ENCODE data around the gene UBAP1L. TPM values are rescaled to one million over a fixed set of nuclear protein-coding genes. Genes with fewer than 3 reads are reported as not detected.
"Not testable (repeated sequence)": the region's sequence is repeated elsewhere in the genome, so short reads cannot be mapped to it uniquely, and the experiment has no call there.

Gene UBAP1L
- polyA plus RNA-seq, 1 experiment = 1.0 TPM

DNA sequence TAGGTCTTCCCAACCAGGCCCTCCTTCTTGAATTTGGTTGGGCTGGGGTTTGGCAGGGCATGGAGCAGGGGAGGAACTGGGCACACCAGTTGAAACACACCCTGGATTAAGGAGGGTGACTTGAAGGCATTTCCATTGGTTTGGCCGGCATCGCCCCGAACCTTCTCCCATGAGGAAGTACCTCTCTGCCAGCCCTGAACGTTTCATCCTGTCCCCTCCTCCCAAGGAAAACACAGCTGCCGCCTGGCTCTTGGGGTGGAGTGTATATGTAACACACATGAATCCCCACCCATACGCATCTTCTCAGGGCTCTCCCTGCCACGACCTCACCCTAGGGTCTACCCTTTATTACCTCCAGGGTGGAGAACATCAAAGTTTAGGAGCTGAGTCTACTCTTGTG lies 14.6 kb downstream of the UBAP1L start:
- POLR2A ChIA-PET = no interaction called here
- Histone ChIP-seq H3K27me3 (ENCODE audit: control insufficient read depth, insufficient read depth, low read length) (no peaks in the 10 kb centered on the region), H3K36me3 (ENCODE audit: control insufficient read depth, insufficient read depth, low read length) (peaks cover 15% of the 10 kb centered on the region), H3K4me3 (ENCODE audit: low read depth, low read length) (no peak overlapping the region)
- DNase-seq (ENCODE audit: low read depth) = no peak
- CTCF ChIA-PET = interaction anchor here (0.8 to 5.6 kb wide), 11 partner anchors 8 to 67 kb away, joined by 3 to 70 read pairs (median 7); partner anchors contain the start of gene UBAP1L
- TF ChIP-seq CTCF (IDR thresholded peaks at IDR 0.05; ENCODE audit: insufficient read depth, low read depth, low read length) = no peak

DNA sequence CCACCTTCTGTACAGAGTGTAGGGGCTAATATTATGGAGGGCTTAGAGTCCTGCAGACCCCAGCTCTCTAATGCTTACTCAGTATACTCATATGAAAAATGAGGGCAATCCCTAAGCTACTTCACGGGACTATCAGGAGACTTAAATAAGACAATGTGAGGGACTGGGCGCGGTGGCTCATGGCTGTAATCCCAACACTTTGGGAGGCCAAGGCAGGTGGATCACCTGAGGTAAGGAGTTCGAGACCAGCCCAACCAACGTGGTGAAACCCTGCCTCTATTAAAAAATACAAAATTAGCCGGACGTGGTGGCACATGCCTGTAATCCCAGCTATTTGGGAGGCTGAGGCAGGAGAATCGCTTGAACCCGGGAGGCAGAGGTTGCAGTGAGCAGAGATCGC lies 15.2 kb downstream of the UBAP1L start:
- H3K4me3 ChIP-seq (ENCODE audit: low read depth, low read length); POLR2A ChIA-PET; DNase-seq (ENCODE audit: low read depth); H3K27me3 ChIP-seq (ENCODE audit: control insufficient read depth, insufficient read depth, low read length): not testable (repeated sequence)
- peaks cover 12% of the 10 kb centered on the region for H3K36me3 ChIP-seq (ENCODE audit: control insufficient read depth, insufficient read depth, low read length)
- CTCF ChIA-PET = interaction anchor here (0.8 to 5.6 kb wide), 6 partner anchors 11 to 46 kb away, joined by 3 to 70 read pairs (median 14); partner anchors contain the start of gene UBAP1L

DNA sequence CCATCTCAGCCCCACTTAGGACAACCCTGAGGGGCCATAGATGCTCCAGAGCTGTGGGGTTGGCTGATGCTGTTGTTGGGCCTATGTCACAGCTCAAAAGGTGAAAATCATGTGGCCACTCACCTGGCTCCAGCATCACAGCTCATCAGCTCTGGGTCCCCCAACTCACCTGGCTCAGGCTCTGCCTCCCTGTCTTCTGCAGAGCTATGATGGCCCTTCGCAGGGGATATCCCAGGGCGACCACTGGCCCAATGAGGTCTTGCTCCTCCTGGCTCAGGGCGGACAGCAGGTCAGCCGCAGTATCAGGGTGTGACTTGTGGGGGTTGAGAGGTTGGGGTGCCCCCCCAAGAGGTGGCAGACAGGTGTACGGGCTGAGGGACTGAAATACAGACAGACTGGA lies 15.7 kb downstream of the UBAP1L start:
- no peak for DNase-seq (ENCODE audit: low read depth)
- peaks cover 12% of the 10 kb centered on the region for H3K36me3 ChIP-seq (ENCODE audit: control insufficient read depth, insufficient read depth, low read length)
- CTCF ChIA-PET = interaction anchor here (0.8 to 5.6 kb wide), 2 partner anchors 21 to 46 kb away, joined by 3 to 70 read pairs; no protein-coding TSS in a partner anchor
- no peak overlapping the region for H3K4me3 ChIP-seq (ENCODE audit: low read depth, low read length)
- POLR2A ChIA-PET = no interaction called here
- no peaks in the 10 kb centered on the region for H3K27me3 ChIP-seq (ENCODE audit: control insufficient read depth, insufficient read depth, low read length)
- no peak for TF ChIP-seq CTCF (IDR thresholded peaks at IDR 0.05; ENCODE audit: insufficient read depth, low read depth, low read length)

DNA sequence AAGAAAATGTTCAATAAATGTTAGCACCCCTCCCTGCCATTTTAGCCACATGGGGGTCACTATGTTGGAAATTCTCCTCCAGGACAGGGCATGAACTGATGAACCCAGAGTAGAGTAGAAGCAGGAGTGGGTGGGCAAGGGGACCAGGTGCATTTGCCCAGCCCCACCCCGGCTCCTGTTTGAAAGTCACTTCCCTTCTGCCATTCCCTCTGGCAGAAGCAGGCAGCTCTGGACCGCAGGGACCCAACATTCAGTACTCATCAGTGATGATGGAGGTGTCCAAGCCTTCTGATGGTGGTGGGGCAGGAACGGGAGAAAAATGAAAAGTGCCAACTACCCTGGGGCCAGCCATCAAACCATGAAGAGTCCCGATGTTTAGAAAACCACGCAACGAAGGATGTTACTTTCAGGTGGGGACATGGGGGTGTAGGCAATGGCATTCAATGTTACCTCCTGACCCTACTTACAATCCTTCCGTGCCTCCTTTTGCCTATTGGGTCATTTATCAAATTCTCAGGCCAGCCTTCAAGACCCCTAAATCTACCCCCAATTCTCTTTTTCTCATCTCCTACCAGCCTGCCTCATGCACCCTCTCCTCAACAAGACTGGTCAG lies 17.2 kb downstream of the UBAP1L start:
- no peak for TF ChIP-seq CTCF (IDR thresholded peaks at IDR 0.05; ENCODE audit: insufficient read depth, low read depth, low read length)
- H3K4me3 ChIP-seq (ENCODE audit: low read depth, low read length) = no peak overlapping the region
- H3K27me3 ChIP-seq (ENCODE audit: control insufficient read depth, insufficient read depth, low read length) = no peaks in the 10 kb centered on the region
- peaks cover 15% of the 10 kb centered on the region for H3K36me3 ChIP-seq (ENCODE audit: control insufficient read depth, insufficient read depth, low read length)
- CTCF ChIA-PET = no interaction called here
- no peak for DNase-seq (ENCODE audit: low read depth)
- POLR2A ChIA-PET = no interaction called here

DNA sequence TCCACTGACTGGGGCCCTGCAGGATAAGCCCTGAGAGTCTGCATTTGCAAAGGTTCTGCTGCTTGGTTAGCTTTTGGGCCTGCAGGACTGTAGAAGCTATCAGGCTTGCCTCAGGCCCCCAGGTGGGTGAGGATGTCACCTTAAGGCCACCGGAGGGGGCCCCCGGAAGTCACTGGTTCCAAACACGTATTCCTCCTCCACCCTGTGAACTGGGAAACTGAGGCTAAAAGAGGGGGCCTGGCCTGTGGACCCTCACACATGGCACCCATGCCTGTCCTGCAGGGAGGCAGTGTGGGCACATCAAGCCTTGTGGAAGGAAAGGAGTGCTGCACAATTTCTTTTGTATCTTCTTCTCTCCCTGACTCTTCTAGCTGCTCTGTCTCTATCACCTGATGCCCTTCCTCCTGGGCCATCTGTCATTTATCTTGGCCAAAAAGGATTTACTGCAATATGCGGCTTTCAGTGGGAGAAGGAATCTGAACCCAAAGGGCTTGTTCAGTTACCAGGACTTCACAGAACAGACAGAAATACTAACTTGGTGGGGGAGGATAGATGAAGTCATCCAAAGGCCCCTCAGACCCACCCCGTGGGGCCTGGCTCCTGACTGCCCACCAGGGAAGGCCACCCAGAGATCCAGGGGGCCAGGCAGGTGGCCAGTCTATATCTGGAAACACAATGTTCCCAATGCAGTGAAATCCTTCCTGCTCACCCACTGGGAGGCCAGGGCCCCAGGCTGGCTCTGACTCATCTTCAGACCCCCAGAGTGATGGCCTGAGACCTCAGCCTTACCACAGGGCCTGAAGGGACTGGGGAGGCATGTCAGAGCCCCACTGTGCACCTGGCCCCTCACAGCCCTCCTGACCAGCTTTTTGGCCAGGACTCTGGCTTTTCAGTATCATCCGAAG lies 18.3 kb downstream of the UBAP1L start:
- H3K36me3 ChIP-seq (ENCODE audit: control insufficient read depth, insufficient read depth, low read length) = peaks cover 15% of the 10 kb centered on the region
- no peak overlapping the region for H3K4me3 ChIP-seq (ENCODE audit: low read depth, low read length)
- POLR2A ChIA-PET = no interaction called here
- no peak for DNase-seq (ENCODE audit: low read depth)
- no peak for TF ChIP-seq CTCF (IDR thresholded peaks at IDR 0.05; ENCODE audit: insufficient read depth, low read depth, low read length)
- CTCF ChIA-PET = interaction anchor here (1.2 to 1.6 kb wide), 3 partner anchors 10 to 42 kb away, joined by 3 to 13 read pairs (median 5); no protein-coding TSS in a partner anchor
- H3K27me3 ChIP-seq (ENCODE audit: control insufficient read depth, insufficient read depth, low read length) = no peaks in the 10 kb centered on the region

Measured in BJ (cell line).